ENCODE data around the gene FAM120C. TPM values are rescaled to one million over a fixed set of nuclear protein-coding genes. Genes with fewer than 3 reads are reported as not detected.

The FAM120C gene
- polyA plus RNA-seq, 1 experiment, result 3.7 TPM

DNA sequence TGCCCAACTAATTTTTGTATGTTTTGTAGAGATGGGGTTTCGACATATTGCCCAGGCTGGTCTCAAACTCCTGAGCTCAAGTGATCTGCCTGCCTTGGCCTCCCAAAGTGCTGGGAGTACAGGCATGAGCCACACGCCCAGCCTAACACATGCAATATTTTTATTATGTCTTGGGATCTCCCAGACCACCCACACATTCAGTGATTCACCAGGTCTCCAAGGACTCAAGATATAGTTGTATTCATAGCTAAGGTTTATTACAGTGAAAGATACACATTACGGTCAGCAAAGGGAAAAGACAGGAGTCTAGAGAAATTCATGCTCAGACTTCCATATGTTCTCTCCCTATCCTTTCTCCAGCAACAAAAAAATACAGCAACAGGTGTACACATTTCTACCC lies 25.5 kb upstream of the FAM120C start:
- no peak overlapping the region for H3K4me3 ChIP-seq (ENCODE audit: low read depth, low read length)
- no peak for TF ChIP-seq CTCF (IDR thresholded peaks at IDR 0.05; ENCODE audit: insufficient read depth, low read depth, low read length)
- ChIA-PET CTCF (no interaction called here), POLR2A (no interaction called here)
- DNase-seq (ENCODE audit: low read depth), result no peak
- no peaks in the 10 kb centered on the region for H3K27me3 ChIP-seq (ENCODE audit: control insufficient read depth, insufficient read depth, low read length)
- H3K36me3 ChIP-seq (ENCODE audit: control insufficient read depth, insufficient read depth, low read length), result no peaks in the 10 kb centered on the region

GRCh38 chrX:54198262-54198661 lies 15.2 kb upstream of the FAM120C start:
- TF ChIP-seq CTCF (IDR thresholded peaks at IDR 0.05; ENCODE audit: insufficient read depth, low read depth, low read length), result no peak
- ChIA-PET CTCF (no interaction called here), POLR2A (no interaction called here)
- DNase-seq (ENCODE audit: low read depth), result no peak
- Histone ChIP-seq H3K36me3 (ENCODE audit: control insufficient read depth, insufficient read depth, low read length) (no peaks in the 10 kb centered on the region), H3K4me3 (ENCODE audit: low read depth, low read length) (no peak overlapping the region), H3K27me3 (ENCODE audit: control insufficient read depth, insufficient read depth, low read length) (no peaks in the 10 kb centered on the region)

- TF ChIP-seq CTCF (IDR thresholded peaks at IDR 0.05; ENCODE audit: insufficient read depth, low read depth, low read length), result no peak
- DNase-seq (ENCODE audit: low read depth), result no peak
- H3K4me3 ChIP-seq (ENCODE audit: low read depth, low read length), result no peak overlapping the region
- H3K27me3 ChIP-seq (ENCODE audit: control insufficient read depth, insufficient read depth, low read length), result no peaks in the 10 kb centered on the region
- no peaks in the 10 kb centered on the region for H3K36me3 ChIP-seq (ENCODE audit: control insufficient read depth, insufficient read depth, low read length)
- ChIA-PET CTCF (interaction anchor here (0.6 kb wide), 1 partner anchor 26 kb away, joined by 3 read pairs; no protein-coding TSS in a partner anchor), POLR2A (no interaction called here)
Measured at GRCh38 chrX:54194982-54195588, 12.0 kb upstream of the FAM120C start.

DNA sequence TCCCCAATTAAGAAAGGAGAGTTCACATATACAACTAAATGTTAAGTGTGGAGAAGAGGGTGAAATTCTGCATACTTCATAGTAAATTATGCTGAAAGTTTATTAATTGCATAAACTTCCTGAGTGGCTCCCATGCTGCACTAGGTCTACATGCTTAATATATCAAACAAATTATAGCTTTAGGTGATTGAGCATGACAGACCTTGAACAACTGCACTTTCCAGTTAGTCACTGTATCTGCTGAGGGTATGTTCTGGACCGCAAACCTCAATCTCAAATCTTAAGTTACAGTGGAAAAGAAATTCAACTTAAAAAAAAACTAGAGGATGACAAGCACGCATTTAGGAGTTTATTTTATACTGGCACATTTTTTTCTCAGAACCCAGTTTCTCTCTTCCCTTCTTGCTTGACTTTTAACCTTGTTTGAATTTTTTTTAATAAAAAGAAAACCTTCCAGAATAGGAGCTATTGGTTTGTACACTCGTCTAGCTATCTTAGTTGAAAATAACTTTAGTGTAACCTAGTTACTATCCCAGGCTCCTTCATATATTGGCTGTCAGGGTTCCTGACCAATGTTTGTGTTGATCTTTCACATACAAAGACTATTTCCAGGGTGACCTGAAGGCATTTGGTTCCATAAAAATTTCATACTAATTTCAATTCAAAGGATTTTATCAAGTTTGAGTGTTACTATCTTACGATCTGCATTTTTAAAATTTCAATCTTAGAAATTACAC lies 10.2 kb upstream of the FAM120C start:
- no peak for TF ChIP-seq CTCF (IDR thresholded peaks at IDR 0.05; ENCODE audit: insufficient read depth, low read depth, low read length)
- no peaks in the 10 kb centered on the region for H3K27me3 ChIP-seq (ENCODE audit: control insufficient read depth, insufficient read depth, low read length)
- ChIA-PET POLR2A (no interaction called here), CTCF (no interaction called here)
- no peaks in the 10 kb centered on the region for H3K36me3 ChIP-seq (ENCODE audit: control insufficient read depth, insufficient read depth, low read length)
- DNase-seq (ENCODE audit: low read depth), result no peak
- H3K4me3 ChIP-seq (ENCODE audit: low read depth, low read length), result no peak overlapping the region

GRCh38 chrX:54184474-54184873 lies 1.4 kb upstream of the FAM120C start:
- POLR2A ChIA-PET, result no interaction called here
- no peak overlapping the region for H3K4me3 ChIP-seq (ENCODE audit: low read depth, low read length)
- CTCF ChIA-PET, result no interaction called here

More at GRCh38 chrX:54184474-54184873, 1.4 kb upstream of the FAM120C start:
- Histone ChIP-seq H3K36me3 (ENCODE audit: control insufficient read depth, insufficient read depth, low read length) (no peaks in the 10 kb centered on the region), H3K27me3 (ENCODE audit: control insufficient read depth, insufficient read depth, low read length) (no peaks in the 10 kb centered on the region)
- no peak for TF ChIP-seq CTCF (IDR thresholded peaks at IDR 0.05; ENCODE audit: insufficient read depth, low read depth, low read length)
- no peak for DNase-seq (ENCODE audit: low read depth)
